Fibroblast of skin of scalp (primary cell): ENCODE data around the gene TNFAIP8.
"Not testable (repeated sequence)": the region's sequence is repeated elsewhere in the genome, so short reads cannot be mapped to it uniquely, and the experiment has no call there.

ENCODE experiments used
- DNase-seq: peaks from one replicate; pipeline ENCODE4 v3.0.0-alpha.2; 2013

Gene TNFAIP8

GRCh38 chr5:119397518-119398380 lies 41.9 kb downstream of the TNFAIP8 start:
- peak; percentile 79 for DNase-seq

GRCh38 chr5:119398727-119399466 lies 43.1 kb downstream of the TNFAIP8 start:
- peak; percentile 50 for DNase-seq

GRCh38 chr5:119400245-119400644 lies 44.4 kb downstream of the TNFAIP8 start:
- DNase-seq = no peak

GRCh38 chr5:119402081-119402480 lies 46.3 kb downstream of the TNFAIP8 start:
- DNase-seq = no peak

- no peak for DNase-seq
Observed at GRCh38 chr5:119402555-119402954, 46.7 kb downstream of the TNFAIP8 start.

- no peak for DNase-seq
Observed at GRCh38 chr5:119404033-119404432, 48.2 kb downstream of the TNFAIP8 start.

GRCh38 chr5:119405419-119405818 lies 49.6 kb downstream of the TNFAIP8 start:
- no peak for DNase-seq

GRCh38 chr5:119406551-119407110 lies 50.8 kb downstream of the TNFAIP8 start:
- DNase-seq = no peak

- no peak for DNase-seq
Observed at GRCh38 chr5:119409235-119409815, 53.5 kb downstream of the TNFAIP8 start.

GRCh38 chr5:119410448-119411159 lies 54.8 kb downstream of the TNFAIP8 start:
- DNase-seq = peak; percentile 32

GRCh38 chr5:119411361-119412278 lies 55.8 kb downstream of the TNFAIP8 start:
- DNase-seq = peak; percentile 75

- DNase-seq = no peak
Observed at GRCh38 chr5:119412279-119413227, 56.7 kb downstream of the TNFAIP8 start.

- DNase-seq = not testable (repeated sequence)
Observed at GRCh38 chr5:119414124-119414734, 58.4 kb downstream of the TNFAIP8 start.

GRCh38 chr5:119417891-119418605 lies 62.2 kb downstream of the TNFAIP8 start:
- peak; percentile 85 for DNase-seq

GRCh38 chr5:119418606-119419100 lies 62.8 kb downstream of the TNFAIP8 start:
- DNase-seq = no peak

GRCh38 chr5:119420169-119420568 lies 64.3 kb downstream of the TNFAIP8 start:
- no peak for DNase-seq

- no peak for DNase-seq
Observed at GRCh38 chr5:119426057-119426456, 70.2 kb downstream of the TNFAIP8 start.

- no peak for DNase-seq
Observed at GRCh38 chr5:119427060-119427459, 71.2 kb downstream of the TNFAIP8 start.

GRCh38 chr5:119427596-119427995 lies 71.8 kb downstream of the TNFAIP8 start:
- DNase-seq = not testable (repeated sequence)
